Hematopoietic multipotent progenitor cell treated with erythropoietin and hydrocortisone succinate and interleukin-3 and kit ligand, for 17 days (in vitro differentiated cells): ENCODE results near the gene KANSL1L.
A peak's percentile ranks its signal among the peaks of the same experiment; 100 is the strongest.

Source experiments
- DNase-seq: peaks from one replicate; pipeline ENCODE4 v3.0.0-alpha.2; 2015; ENCODE audit warnings: low spot score

KANSL1L gene

DNA sequence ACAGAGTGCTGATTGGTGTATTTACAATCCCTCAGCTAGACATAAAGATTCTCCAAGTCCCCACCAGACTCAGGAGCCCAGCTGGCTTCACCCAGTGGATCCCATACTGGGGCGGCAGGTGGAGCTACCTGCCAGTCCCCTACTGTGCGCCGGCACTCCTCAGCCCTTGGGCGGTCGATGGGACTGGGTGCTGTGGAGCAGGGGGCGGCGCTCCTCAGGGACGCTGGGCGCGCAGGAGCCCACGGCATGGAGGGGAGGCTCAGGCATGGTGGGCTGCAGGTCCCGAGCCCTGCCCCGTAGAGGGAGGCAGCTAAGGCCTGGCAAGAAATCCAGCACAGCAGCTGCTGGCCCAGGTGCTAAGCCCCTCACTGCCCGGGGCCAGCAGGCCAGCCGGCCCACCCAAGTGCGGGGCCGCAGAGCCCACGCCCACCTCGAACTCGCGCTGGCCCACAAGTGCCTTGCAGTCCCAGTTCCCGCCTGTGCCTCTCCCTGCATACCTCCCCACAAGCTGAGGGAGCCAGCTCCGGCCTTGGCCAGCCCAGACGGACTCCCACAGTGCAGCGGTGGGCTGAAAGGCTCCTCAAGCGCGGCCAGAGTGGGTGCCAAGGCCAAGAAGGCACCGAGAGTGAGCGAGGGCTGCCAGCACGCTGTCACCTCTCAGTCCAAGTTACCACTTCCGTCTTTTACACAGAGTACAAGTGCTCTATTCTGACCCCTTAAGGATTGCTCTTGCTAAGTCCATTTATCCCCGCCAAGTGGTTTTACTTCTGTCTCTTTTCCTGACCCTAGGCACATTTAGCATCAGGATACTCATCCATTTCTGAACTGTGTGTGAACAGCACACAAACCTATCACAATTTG is 170.5 kb downstream of the KANSL1L start:
- DNase-seq = no peak

DNA sequence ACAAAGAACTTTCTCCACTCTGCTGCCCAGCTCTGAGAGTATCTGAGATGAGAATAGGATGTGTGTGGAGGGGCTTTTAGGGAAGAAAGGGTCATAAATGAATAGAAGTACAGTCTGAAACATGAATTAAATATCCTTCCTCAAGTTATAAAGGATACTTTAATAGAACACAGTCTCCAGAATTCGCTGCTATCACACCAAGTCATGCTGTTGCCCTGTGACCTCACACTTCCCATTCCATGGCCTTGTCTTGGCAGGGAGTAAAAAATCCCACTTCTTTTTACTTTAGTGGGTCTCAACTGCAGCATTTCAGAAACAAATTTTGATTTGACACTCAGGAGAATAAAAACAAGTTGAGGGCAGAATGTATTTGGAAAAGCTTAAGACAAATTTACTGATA is 172.6 kb downstream of the KANSL1L start:
- no peak for DNase-seq

GRCh38 chr2:209993968-209994367 is 177.2 kb downstream of the KANSL1L start:
- no peak for DNase-seq

DNA sequence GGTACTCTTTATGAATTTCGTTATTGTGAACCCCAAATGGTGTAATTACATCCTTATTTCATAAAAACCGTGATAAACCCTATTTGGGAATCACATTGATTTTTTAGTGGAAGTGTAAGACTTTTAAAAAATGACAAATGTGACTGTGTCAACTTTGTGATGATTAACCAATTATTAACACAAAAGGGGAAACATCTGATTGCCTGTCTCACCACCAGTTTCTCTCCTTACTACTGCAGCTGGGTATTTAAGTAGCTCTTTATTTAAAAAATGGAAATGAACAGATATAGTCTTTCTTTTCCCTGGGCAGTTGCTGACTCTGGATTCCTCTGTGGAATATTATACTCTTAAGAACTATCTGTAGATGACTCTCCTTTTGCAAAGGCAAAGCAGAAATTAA is 180.4 kb downstream of the KANSL1L start:
- DNase-seq = no peak

DNA sequence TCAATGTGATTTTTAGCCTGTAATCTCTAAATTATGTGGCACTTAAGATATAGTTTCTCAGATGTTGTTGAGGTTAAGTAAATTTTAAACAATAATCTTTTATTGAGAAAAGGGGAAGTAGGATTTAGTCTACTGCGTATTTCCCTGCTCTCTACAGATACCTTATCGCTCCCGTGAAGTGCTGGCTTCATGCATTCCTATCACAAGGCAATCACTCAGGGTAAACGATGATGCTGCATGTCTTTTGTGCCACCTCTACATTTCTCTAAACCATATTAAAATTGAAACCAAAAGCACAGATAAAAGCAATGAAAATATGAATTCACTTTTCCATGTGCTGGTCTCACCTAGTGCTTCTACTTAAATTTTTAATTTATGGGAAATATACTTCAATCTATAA is 183.2 kb downstream of the KANSL1L start:
- no peak for DNase-seq

- no peak for DNase-seq
These were observed 184.8 kb downstream of the KANSL1L start for GRCh38 chr2:209986415-209986814.

DNA sequence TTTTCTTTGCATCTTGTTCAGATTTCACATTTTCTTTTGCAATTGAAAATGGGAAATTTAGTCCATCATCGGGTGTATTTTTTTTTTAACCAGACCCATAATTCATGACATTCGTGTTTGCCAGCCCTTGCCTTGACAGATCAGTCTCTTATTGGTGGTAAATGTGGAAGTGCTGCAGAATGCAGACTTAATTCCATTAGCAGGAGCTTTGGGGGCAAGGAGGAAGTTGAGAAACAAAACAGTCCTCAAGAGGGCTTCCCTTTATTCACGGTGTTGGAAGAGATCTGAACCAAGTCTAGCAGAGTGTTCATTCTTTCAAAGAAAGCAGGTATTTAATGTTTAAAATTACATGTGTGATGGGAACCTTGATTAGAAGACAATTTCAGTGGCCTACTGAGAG is 185.3 kb downstream of the KANSL1L start:
- no peak for DNase-seq

DNA sequence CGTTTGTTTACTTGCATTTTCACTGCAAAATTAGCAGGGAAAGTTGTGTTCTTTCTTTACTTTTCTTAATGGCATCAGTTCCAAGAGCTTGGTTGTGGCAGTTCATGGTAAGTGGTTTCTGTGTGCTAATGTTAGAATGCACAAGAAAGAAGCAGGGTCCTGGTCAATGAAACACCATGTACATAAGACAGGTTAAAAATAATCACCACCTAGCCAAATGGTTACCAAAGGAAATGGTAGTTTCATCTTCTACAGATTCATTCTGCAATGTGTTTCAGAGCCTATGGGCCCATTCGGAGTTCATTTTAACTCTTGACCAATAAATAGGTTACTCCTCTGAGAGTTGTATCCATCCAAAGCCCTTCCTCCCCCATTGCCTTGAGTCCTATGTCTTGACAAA is 186.9 kb downstream of the KANSL1L start:
- no peak for DNase-seq

- DNase-seq = peak; percentile 63
These were observed 193.6 kb downstream of the KANSL1L start for GRCh38 chr2:209977386-209978239.

GRCh38 chr2:209976698-209977385 is 194.4 kb downstream of the KANSL1L start:
- no peak for DNase-seq

- DNase-seq = no peak
These were observed 196.6 kb downstream of the KANSL1L start for GRCh38 chr2:209974576-209974975.

- DNase-seq = no peak
These were observed 197.9 kb downstream of the KANSL1L start for GRCh38 chr2:209973328-209973727.
